H1 (cell line): Measurements from ENCODE around the gene HTR4.
A peak's percentile ranks its signal among the peaks of the same experiment; 100 is the strongest.

ENCODE experiments used
- CBX8 ChIP-seq: fragments of 300-800, 300-1000 bp; sonication (generic); IDR thresholded peaks from 2 replicates; pipeline ENCODE4 v1.7.1; 2016; ENCODE audit warnings: low read depth, low read length, borderline replicate concordance
- CTCF ChIP-seq, 3 experiments: IDR thresholded peaks; 1 replicate in 2 of 3; 2 replicates in 1 of 3; pipeline versions ENCODE4 v1.5.1 to v1.6.1; 2011; ENCODE audit warnings: low read length in 3 of 3, mild to moderate bottlenecking in 3 of 3, inconsistent platforms in 2 of 3, low read depth in 1 of 3, moderate library complexity in 1 of 3; ENCODE audit not compliant: insufficient read depth in 1 of 3; ENCODE audit errors: control extremely low read depth in 1 of 3
- EZH2 ChIP-seq: fragments of 200-600 bp; sonication (generic); IDR thresholded peaks from 2 replicates; pipeline ENCODE4 v1.7.1; 2012; ENCODE audit warnings: low read depth, mild to moderate bottlenecking, moderate library complexity, low read length, inconsistent platforms; ENCODE audit not compliant: severe bottlenecking
- MAFK ChIP-seq: IDR thresholded peaks from 2 replicates; pipeline ENCODE4 v1.6.1; 2012; ENCODE audit warnings: low read depth, mild to moderate bottlenecking, improper control_type of control experiment, low read length
- MAX ChIP-seq: IDR thresholded peaks from 2 replicates; pipeline ENCODE4 v1.6.1; 2012; ENCODE audit warnings: inconsistent platforms
- POLR2AphosphoS5 ChIP-seq: IDR thresholded peaks from 2 replicates; pipeline ENCODE4 v1.6.1; 2011; ENCODE audit warnings: low read depth, low read length
- SIN3A ChIP-seq, 2 experiments: IDR thresholded peaks in 1 of 2; conservative IDR thresholded peaks in 1 of 2; 2 replicates each; pipeline ENCODE4 v1.6.1; 2011 to 2012; ENCODE audit warnings: low read length in 2 of 2, improper control_type of control experiment in 1 of 2, low read depth in 1 of 2, mild to moderate bottlenecking in 1 of 2

GRCh38 chr5:148615644-148616275 lies 38.6 kb downstream of the HTR4 start:
- TF ChIP-seq CBX8 (no peak), CTCF (IDR thresholded peaks at IDR 0.05; ENCODE audit: control extremely low read depth in 1 of 3, insufficient read depth in 1 of 3, low read depth in 1 of 3, low read length in 3 of 3) (no peak), MAFK (peak; percentile 55), EZH2 (no peak), MAX (no peak), POLR2AphosphoS5 (no peak), SIN3A (conservative IDR thresholded peaks at IDR 0.05 in 1 of 2, IDR thresholded peaks at IDR 0.05 in 1 of 2; ENCODE audit: low read depth in 1 of 2, low read length in 2 of 2) (no peak)
